ENCODE results near the gene BDH2.
A peak's percentile ranks its signal among the peaks of the same experiment; 100 is the strongest.

The BDH2 gene

GRCh38 chr4:103079621-103080020 lies 20.0 kb downstream of the BDH2 start:
- DNase-seq (ENCODE audit: low spot score): no peak

GRCh38 chr4:103076747-103077347 lies 22.8 kb downstream of the BDH2 start, which contains the start of gene SLC9B2:
TSS of gene SLC9B2 (minus strand) at chr4:103076761. CDS start at chr4:103067550, 9,211 bp downstream.
- no peak for DNase-seq (ENCODE audit: low spot score)

- peak; percentile 55 for DNase-seq (ENCODE audit: low spot score)
Observed at GRCh38 chr4:103075894-103076746, 23.5 kb downstream of the BDH2 start.

- DNase-seq (ENCODE audit: low spot score): peak; percentile 51
Observed at GRCh38 chr4:103075435-103075893, 24.2 kb downstream of the BDH2 start.

- DNase-seq (ENCODE audit: low spot score): no peak
Observed at GRCh38 chr4:103074744-103075434, 24.7 kb downstream of the BDH2 start.

GRCh38 chr4:103073792-103074438 lies 25.7 kb downstream of the BDH2 start:
- DNase-seq (ENCODE audit: low spot score): no peak

GRCh38 chr4:103067841-103068547 lies 31.6 kb downstream of the BDH2 start:
- DNase-seq (ENCODE audit: low spot score): no peak

- DNase-seq (ENCODE audit: low spot score): no peak
Observed at GRCh38 chr4:103060453-103061148, 39.0 kb downstream of the BDH2 start.

- no peak for DNase-seq (ENCODE audit: low spot score)
Observed at GRCh38 chr4:103054030-103054429, 45.6 kb downstream of the BDH2 start.

- DNase-seq (ENCODE audit: low spot score): no peak
Observed at GRCh38 chr4:103052779-103053178, 46.9 kb downstream of the BDH2 start.

GRCh38 chr4:103052145-103052544 lies 47.5 kb downstream of the BDH2 start:
- DNase-seq (ENCODE audit: low spot score): no peak

GRCh38 chr4:103050736-103051436 lies 48.7 kb downstream of the BDH2 start:
- DNase-seq (ENCODE audit: low spot score): no peak

- peak; percentile 31 for DNase-seq (ENCODE audit: low spot score)
Observed at GRCh38 chr4:103046416-103047290, 53.0 kb downstream of the BDH2 start.

GRCh38 chr4:103044183-103044582 lies 55.5 kb downstream of the BDH2 start:
- no peak for DNase-seq (ENCODE audit: low spot score)

GRCh38 chr4:103036169-103036568 lies 63.5 kb downstream of the BDH2 start:
- no peak for DNase-seq (ENCODE audit: low spot score)

- no peak for DNase-seq (ENCODE audit: low spot score)
Observed at GRCh38 chr4:103032574-103032973, 67.1 kb downstream of the BDH2 start.

- no peak for DNase-seq (ENCODE audit: low spot score)
Observed at GRCh38 chr4:103030791-103031190, 68.8 kb downstream of the BDH2 start.

GRCh38 chr4:103029300-103029699 lies 70.3 kb downstream of the BDH2 start:
- no peak for DNase-seq (ENCODE audit: low spot score)
